ENCODE results near the gene WNT9B. TPM values are rescaled to one million over a fixed set of nuclear protein-coding genes. Genes with fewer than 3 reads are reported as not detected.

Gene WNT9B
- total RNA-seq, 4 donors from 2014 or later: 0.31 to 0.81 (median 0.45) TPM; not detected in 1

GRCh38 chr17:46898860-46899259, 47.5 kb downstream of the WNT9B start:
- Histone ChIP-seq H3K27ac (no peak overlapping the region), H3K9me3 (peaks cover 0 to 9% (median 0%) of the 10 kb centered on the region in 3 donors), H3K4me1 (no peaks in the 10 kb centered on the region), H3K36me3 (no peaks in the 10 kb centered on the region), H3K4me3 (no peak overlapping the region), H3K27me3 (peaks cover 33% of the 10 kb centered on the region)
- ATAC-seq: no peak
- WGBS, 2 donors (ENCODE audit: low coverage in 1 of 2): 92 to 93% methylated on average over 3 to 5 of the region's 5 CpGs
- TF ChIP-seq POLR2AphosphoS5 (IDR thresholded peaks at IDR 0.05) (no peak), EP300 (IDR thresholded peaks at IDR 0.05) (no peak), POLR2A (IDR thresholded peaks at IDR 0.05) (no peak), CTCF (IDR thresholded peaks at IDR 0.05) (no peak)

GRCh38 chr17:46901291-46901690, 49.9 kb downstream of the WNT9B start:
- Histone ChIP-seq H3K4me3 (no peak overlapping the region), H3K36me3 (no peaks in the 10 kb centered on the region), H3K9me3 (peaks cover 0 to 9% (median 0%) of the 10 kb centered on the region in 3 donors), H3K27ac (no peak overlapping the region), H3K4me1 (no peaks in the 10 kb centered on the region), H3K27me3 (peaks cover 15% of the 10 kb centered on the region)
- TF ChIP-seq EP300 (IDR thresholded peaks at IDR 0.05): no peak
- TF ChIP-seq CTCF (IDR thresholded peaks at IDR 0.05): no peak
- no peak for ATAC-seq
- WGBS, 2 donors (ENCODE audit: low coverage in 1 of 2): 80 to 100% methylated on average over 1 to 3 of the region's 9 CpGs

- no peak overlapping the region for H3K4me3 ChIP-seq
These were observed 52.6 kb downstream of the WNT9B start for GRCh38 chr17:46903762-46904672.

GRCh38 chr17:46908068-46908737, 56.8 kb downstream of the WNT9B start:
- H3K4me1 ChIP-seq: no peaks in the 10 kb centered on the region
- H3K36me3 ChIP-seq: no peaks in the 10 kb centered on the region
- no peak overlapping the region for H3K4me3 ChIP-seq
- no peaks in the 10 kb centered on the region for H3K9me3 ChIP-seq
- 60% methylated on average over 2 of the region's 14 CpGs; no CpG with 5 or more reads in 1 of the 2 donors for WGBS, 2 donors (ENCODE audit: low coverage in 1 of 2)
- H3K27me3 ChIP-seq: peaks cover 57% of the 10 kb centered on the region
- no peak for ATAC-seq
- H3K27ac ChIP-seq: no peak overlapping the region
- TF ChIP-seq CTCF (IDR thresholded peaks at IDR 0.05): no peak
- no peak for TF ChIP-seq POLR2A (IDR thresholded peaks at IDR 0.05)
- TF ChIP-seq POLR2AphosphoS5 (IDR thresholded peaks at IDR 0.05): no peak
- TF ChIP-seq EP300 (IDR thresholded peaks at IDR 0.05): no peak

More at GRCh38 chr17:46903762-46904672, 52.6 kb downstream of the WNT9B start:
- TF ChIP-seq POLR2AphosphoS5 (IDR thresholded peaks at IDR 0.05) (no peak), CTCF (IDR thresholded peaks at IDR 0.05) (no peak), EP300 (IDR thresholded peaks at IDR 0.05) (no peak), POLR2A (IDR thresholded peaks at IDR 0.05) (no peak)
- Histone ChIP-seq H3K36me3 (no peaks in the 10 kb centered on the region), H3K9me3 (peaks cover 0 to 1% (median 0%) of the 10 kb centered on the region in 3 donors), H3K4me1 (no peaks in the 10 kb centered on the region), H3K27me3 (peaks cover 27% of the 10 kb centered on the region), H3K27ac (no peak overlapping the region)
- 83 to 92% methylated on average over 4 of the region's 4 CpGs for WGBS, 2 donors (ENCODE audit: low coverage in 1 of 2)
- no peak for ATAC-seq

All from gastroesophageal sphincter (tissue), 4 donors.